ENCODE measurements around the gene FZD8. TPM values are rescaled to one million over a fixed set of nuclear protein-coding genes. Genes with fewer than 3 reads are reported as not detected.
A peak's percentile ranks its signal among the peaks of the same experiment; 100 is the strongest.
"Not testable (repeated sequence)": the region's sequence is repeated elsewhere in the genome, so short reads cannot be mapped to it uniquely, and the experiment has no call there.

FZD8 gene
- total RNA-seq, 1 experiment from 2014 or later = 50.5 TPM

GRCh38 chr10:35690534-35690933 is 48.4 kb upstream of the FZD8 start:
- POLR2A ChIA-PET (ENCODE audit: low non-redundant PET) = no interaction called here
- no peak overlapping the region for H3K27ac ChIP-seq (ENCODE audit: low read depth, low read length, poor library complexity, severe bottlenecking)
- H3K4me3 ChIP-seq (ENCODE audit: low read depth, low read length, poor library complexity, severe bottlenecking) = no peak overlapping the region
- DNase-seq (ENCODE audit: low spot score) = peak; percentile 10
- H3K4me1 ChIP-seq (ENCODE audit: insufficient read depth, low read length, poor library complexity, severe bottlenecking) = no peaks in the 10 kb centered on the region
- BruUV-seq (replicated peaks) = no TSS peak
- H3K36me3 ChIP-seq (ENCODE audit: insufficient read depth, low read length, poor library complexity, severe bottlenecking) = no peaks in the 10 kb centered on the region
- intact Hi-C loops (cut with micrococcal nuclease; ENCODE audit: unreplicated experiment) = no loop called here
- no peak for TF ChIP-seq CTCF (conservative IDR thresholded peaks at IDR 0.05; ENCODE audit: low read depth, low read length)
- CTCF ChIA-PET = no interaction called here
- no peaks in the 10 kb centered on the region for H3K27me3 ChIP-seq (replicated peaks; ENCODE audit: insufficient read depth, low read depth, low read length, poor library complexity)
- no peaks in the 10 kb centered on the region for H3K9me3 ChIP-seq (ENCODE audit: low read depth, low read length, poor library complexity, severe bottlenecking)

- intact Hi-C loops (cut with micrococcal nuclease; ENCODE audit: unreplicated experiment); H3K36me3 ChIP-seq (ENCODE audit: insufficient read depth, low read length, poor library complexity, severe bottlenecking); H3K27ac ChIP-seq (ENCODE audit: low read depth, low read length, poor library complexity, severe bottlenecking); H3K9me3 ChIP-seq (ENCODE audit: low read depth, low read length, poor library complexity, severe bottlenecking); DNase-seq (ENCODE audit: low spot score); BruUV-seq (replicated peaks); H3K4me1 ChIP-seq (ENCODE audit: insufficient read depth, low read length, poor library complexity, severe bottlenecking); CTCF ChIA-PET; H3K27me3 ChIP-seq (replicated peaks; ENCODE audit: insufficient read depth, low read depth, low read length, poor library complexity); H3K4me3 ChIP-seq (ENCODE audit: low read depth, low read length, poor library complexity, severe bottlenecking): not testable (repeated sequence)
- POLR2A ChIA-PET (ENCODE audit: low non-redundant PET) = interaction anchor here (0.5 kb wide), 1 partner anchor 403 kb away, joined by 7 read pairs; no protein-coding TSS in a partner anchor
Measured at GRCh38 chr10:35685858-35686257, 43.8 kb upstream of the FZD8 start.

GRCh38 chr10:35685402-35685801 is 43.3 kb upstream of the FZD8 start:
- no peaks in the 10 kb centered on the region for H3K36me3 ChIP-seq (ENCODE audit: insufficient read depth, low read length, poor library complexity, severe bottlenecking)
- no peak for TF ChIP-seq EZH2 (IDR thresholded peaks at IDR 0.05; ENCODE audit: borderline replicate concordance, low read depth, low read length, poor library complexity, severe bottlenecking)
- TF ChIP-seq CTCF (conservative IDR thresholded peaks at IDR 0.05; ENCODE audit: low read depth, low read length) = no peak
- DNase-seq (ENCODE audit: low spot score) = no peak
- CTCF ChIA-PET = no interaction called here
- no TSS peak for BruUV-seq (replicated peaks)
- POLR2A ChIA-PET (ENCODE audit: low non-redundant PET) = interaction anchor here (0.5 kb wide), 1 partner anchor 403 kb away, joined by 7 read pairs; no protein-coding TSS in a partner anchor
- no peaks in the 10 kb centered on the region for H3K4me1 ChIP-seq (ENCODE audit: insufficient read depth, low read length, poor library complexity, severe bottlenecking)
- H3K4me3 ChIP-seq (ENCODE audit: low read depth, low read length, poor library complexity, severe bottlenecking) = no peak overlapping the region
- H3K27ac ChIP-seq (ENCODE audit: low read depth, low read length, poor library complexity, severe bottlenecking) = no peak overlapping the region
- no peaks in the 10 kb centered on the region for H3K9me3 ChIP-seq (ENCODE audit: low read depth, low read length, poor library complexity, severe bottlenecking)
- intact Hi-C loops (cut with micrococcal nuclease; ENCODE audit: unreplicated experiment) = no loop called here
- no peaks in the 10 kb centered on the region for H3K27me3 ChIP-seq (replicated peaks; ENCODE audit: insufficient read depth, low read depth, low read length, poor library complexity)

- H3K4me1 ChIP-seq (ENCODE audit: insufficient read depth, low read length, poor library complexity, severe bottlenecking) = no peaks in the 10 kb centered on the region
- H3K27ac ChIP-seq (ENCODE audit: low read depth, low read length, poor library complexity, severe bottlenecking) = no peak overlapping the region
- no TSS peak for BruUV-seq (replicated peaks)
- intact Hi-C loops (cut with micrococcal nuclease; ENCODE audit: unreplicated experiment) = no loop called here
- no peaks in the 10 kb centered on the region for H3K36me3 ChIP-seq (ENCODE audit: insufficient read depth, low read length, poor library complexity, severe bottlenecking)
- ChIA-PET CTCF (no interaction called here), POLR2A (ENCODE audit: low non-redundant PET) (no interaction called here)
- H3K9me3 ChIP-seq (ENCODE audit: low read depth, low read length, poor library complexity, severe bottlenecking) = no peaks in the 10 kb centered on the region
- DNase-seq (ENCODE audit: low spot score) = no peak
- no peaks in the 10 kb centered on the region for H3K27me3 ChIP-seq (replicated peaks; ENCODE audit: insufficient read depth, low read depth, low read length, poor library complexity)
- H3K4me3 ChIP-seq (ENCODE audit: low read depth, low read length, poor library complexity, severe bottlenecking) = no peak overlapping the region
- TF ChIP-seq CTCF (conservative IDR thresholded peaks at IDR 0.05; ENCODE audit: low read depth, low read length) = no peak
- no peak for TF ChIP-seq EZH2 (IDR thresholded peaks at IDR 0.05; ENCODE audit: borderline replicate concordance, low read depth, low read length, poor library complexity, severe bottlenecking)
Measured at GRCh38 chr10:35684586-35684985, 42.5 kb upstream of the FZD8 start.

Data from A673 (cell line).